Measurements from ENCODE around the gene RPL18. TPM values are rescaled to one million over a fixed set of nuclear protein-coding genes. Genes with fewer than 3 reads are reported as not detected.

RPL18 gene
- total RNA-seq, 1 experiment from 2014 or later, result 1,503 TPM

GRCh38 chr19:48663667-48664066, 44.7 kb upstream of the RPL18 start:
- Histone ChIP-seq H3K27ac (ENCODE audit: low read length) (no peak overlapping the region), H3K36me3 (ENCODE audit: low read depth, low read length) (no peaks in the 10 kb centered on the region), H3K27me3 (ENCODE audit: low read length) (no peaks in the 10 kb centered on the region), H3K9ac (ENCODE audit: low read length) (no peak overlapping the region), H4K20me1 (ENCODE audit: low read length) (no peaks in the 10 kb centered on the region), H3K4me3 (ENCODE audit: low read length) (no peak overlapping the region), H3K79me2 (ENCODE audit: low read length) (no peaks in the 10 kb centered on the region), H3K4me2 (ENCODE audit: low read length) (no peak overlapping the region), H2AFZ (ENCODE audit: low read length) (no peak overlapping the region), H3K9me2 (replicated peaks; ENCODE audit: low read length) (no peaks in the 10 kb centered on the region), H3K4me1 (ENCODE audit: insufficient read depth, low read length) (no peaks in the 10 kb centered on the region), H3K9me3 (ENCODE audit: low read length) (no peaks in the 10 kb centered on the region), H3F3A (ENCODE audit: low read length, unreplicated experiment) (no peaks in the 10 kb centered on the region)
- no peak for ATAC-seq
- intact Hi-C loops (cut with micrococcal nuclease), result no loop called here
- ChIA-PET CTCF (no interaction called here), POLR2A (ENCODE audit: unreplicated experiment) (no interaction called here)
- no peak for TF ChIP-seq EZH2phosphoT487 (IDR thresholded peaks at IDR 0.05; ENCODE audit: borderline replicate concordance, low read length)
- TF ChIP-seq CTCF (conservative IDR thresholded peaks at IDR 0.05; ENCODE audit: low read depth, low read length), result no peak
- TF ChIP-seq EZH2 (IDR thresholded peaks at IDR 0.05; ENCODE audit: low read length, unreplicated experiment), result no peak
- BruUV-seq (replicated peaks), result no TSS peak
- DNase-seq, result no peak

- no peak overlapping the region for H3K27ac ChIP-seq (ENCODE audit: low read length)
- no peak overlapping the region for H3K4me2 ChIP-seq (ENCODE audit: low read length)
- no peaks in the 10 kb centered on the region for H3F3A ChIP-seq (ENCODE audit: low read length, unreplicated experiment)
- no TSS peak for BruUV-seq (replicated peaks)
- no peaks in the 10 kb centered on the region for H3K9me3 ChIP-seq (ENCODE audit: low read length)
- DNase-seq, result no peak
- no peaks in the 10 kb centered on the region for H3K27me3 ChIP-seq (ENCODE audit: low read length)
- ChIA-PET POLR2A (ENCODE audit: unreplicated experiment) (no interaction called here), CTCF (no interaction called here)
- no peaks in the 10 kb centered on the region for H3K4me1 ChIP-seq (ENCODE audit: insufficient read depth, low read length)
- H3K9me2 ChIP-seq (replicated peaks; ENCODE audit: low read length), result no peaks in the 10 kb centered on the region
- H3K9ac ChIP-seq (ENCODE audit: low read length), result no peak overlapping the region
- no peak overlapping the region for H2AFZ ChIP-seq (ENCODE audit: low read length)
- H3K4me3 ChIP-seq (ENCODE audit: low read length), result no peak overlapping the region
- no peak for ATAC-seq
- no peaks in the 10 kb centered on the region for H4K20me1 ChIP-seq (ENCODE audit: low read length)
- intact Hi-C loops (cut with micrococcal nuclease), result no loop called here
- H3K36me3 ChIP-seq (ENCODE audit: low read depth, low read length), result no peaks in the 10 kb centered on the region
- TF ChIP-seq CTCF (conservative IDR thresholded peaks at IDR 0.05; ENCODE audit: low read depth, low read length) (no peak), EZH2phosphoT487 (IDR thresholded peaks at IDR 0.05; ENCODE audit: borderline replicate concordance, low read length) (no peak), EZH2 (IDR thresholded peaks at IDR 0.05; ENCODE audit: low read length, unreplicated experiment) (no peak)
- H3K79me2 ChIP-seq (ENCODE audit: low read length), result no peaks in the 10 kb centered on the region
Measured at GRCh38 chr19:48661711-48662090, 42.7 kb upstream of the RPL18 start.

- Histone ChIP-seq H3K4me3 (ENCODE audit: low read length) (no peak overlapping the region), H4K20me1 (ENCODE audit: low read length) (no peaks in the 10 kb centered on the region), H2AFZ (ENCODE audit: low read length) (peak overlapping the region; percentile 61; the same call in 1 of the 2 replicates), H3K9me2 (replicated peaks; ENCODE audit: low read length) (no peaks in the 10 kb centered on the region), H3K4me2 (ENCODE audit: low read length) (0 out of 2 replicates have a peak overlapping the region, but pooled peaks have one; percentile 13), H3K9me3 (ENCODE audit: low read length) (no peaks in the 10 kb centered on the region), H3F3A (ENCODE audit: low read length, unreplicated experiment) (no peaks in the 10 kb centered on the region), H3K79me2 (ENCODE audit: low read length) (no peaks in the 10 kb centered on the region), H3K27me3 (ENCODE audit: low read length) (no peaks in the 10 kb centered on the region), H3K4me1 (ENCODE audit: insufficient read depth, low read length) (no peaks in the 10 kb centered on the region), H3K36me3 (ENCODE audit: low read depth, low read length) (no peaks in the 10 kb centered on the region), H3K27ac (ENCODE audit: low read length) (no peak overlapping the region), H3K9ac (ENCODE audit: low read length) (no peak overlapping the region)
- BruUV-seq (replicated peaks), result no TSS peak
- ChIA-PET CTCF (no interaction called here), POLR2A (ENCODE audit: unreplicated experiment) (no interaction called here)
- ATAC-seq (peak; percentile 75), DNase-seq (peak; percentile 79)
- intact Hi-C loops (cut with micrococcal nuclease), result no loop called here
- TF ChIP-seq EZH2 (IDR thresholded peaks at IDR 0.05; ENCODE audit: low read length, unreplicated experiment), result no peak
- TF ChIP-seq EZH2phosphoT487 (IDR thresholded peaks at IDR 0.05; ENCODE audit: borderline replicate concordance, low read length), result no peak
- TF ChIP-seq CTCF (conservative IDR thresholded peaks at IDR 0.05; ENCODE audit: low read depth, low read length), result no peak
Measured at GRCh38 chr19:48660852-48661710, 42.1 kb upstream of the RPL18 start.
